CD4-positive, alpha-beta T cell treated with Interleukin-17A for 4 hours (primary cell): Measurements from ENCODE around the gene C6orf89.
"Not testable (repeated sequence)": the region's sequence is repeated elsewhere in the genome, so short reads cannot be mapped to it uniquely, and the experiment has no call there.

Experiments
- DNase-seq: peaks from one replicate; pipeline ENCODE4 v3.0.0-alpha.2; 2020; ENCODE audit warnings: mixed read lengths

Gene C6orf89

DNA sequence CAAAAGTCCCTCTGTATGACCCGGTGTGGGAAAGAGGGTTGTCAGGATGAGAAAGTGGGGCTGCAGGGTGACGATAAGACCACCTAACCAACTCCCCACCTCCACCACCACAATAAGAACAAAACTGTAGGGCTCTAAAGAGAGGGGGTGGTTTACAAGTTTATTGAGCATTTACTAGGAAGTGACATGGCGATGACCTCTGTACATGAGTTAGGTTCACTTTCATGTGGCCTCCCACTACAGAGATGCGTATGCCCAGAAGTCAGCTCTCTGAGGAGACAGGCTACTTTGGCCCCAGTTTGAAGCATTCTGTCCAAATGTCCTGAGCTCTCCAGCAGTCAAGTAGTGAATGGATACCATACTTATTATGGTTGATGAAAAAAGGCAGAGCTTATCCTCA lies 40.1 kb downstream of the C6orf89 start:
- no peak for DNase-seq

DNA sequence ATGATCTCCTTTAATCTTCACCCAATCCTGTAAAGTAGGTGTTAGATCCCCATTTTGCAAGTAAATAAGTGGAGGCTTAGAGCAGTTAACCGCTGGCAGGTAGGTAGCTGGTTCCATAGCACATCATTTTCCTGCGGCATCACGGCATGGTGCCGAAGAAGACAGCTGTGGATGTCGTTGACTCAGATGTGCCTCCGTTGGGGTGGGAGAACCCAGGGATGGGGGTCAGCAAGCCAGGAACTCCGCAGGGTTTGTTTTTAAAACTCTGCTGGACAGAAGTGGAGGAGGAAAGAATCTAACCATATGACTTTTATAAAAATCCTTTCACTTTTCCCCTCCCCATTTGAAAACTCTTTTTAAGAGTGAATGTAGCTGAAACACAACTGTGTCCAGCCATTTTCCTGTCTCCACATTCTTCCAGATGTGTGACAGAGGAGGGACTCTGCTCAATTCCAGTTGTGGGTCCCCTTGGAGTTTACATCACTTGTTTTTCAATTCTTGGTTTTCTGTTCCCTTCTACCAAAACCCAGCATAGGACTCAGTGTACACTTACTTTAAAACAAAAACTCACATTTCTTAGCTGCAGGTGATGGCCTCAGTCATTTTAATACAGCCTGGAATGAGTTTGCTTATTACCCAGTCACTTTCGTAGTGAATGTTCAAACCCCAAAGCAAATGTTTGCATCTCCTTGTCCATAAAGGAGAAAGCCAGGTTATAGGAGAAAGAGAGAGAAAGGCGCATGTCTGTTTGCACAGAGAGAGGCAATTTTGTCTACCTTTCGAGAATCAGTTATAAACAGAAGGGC lies 41.2 kb downstream of the C6orf89 start:
- no peak for DNase-seq

DNA sequence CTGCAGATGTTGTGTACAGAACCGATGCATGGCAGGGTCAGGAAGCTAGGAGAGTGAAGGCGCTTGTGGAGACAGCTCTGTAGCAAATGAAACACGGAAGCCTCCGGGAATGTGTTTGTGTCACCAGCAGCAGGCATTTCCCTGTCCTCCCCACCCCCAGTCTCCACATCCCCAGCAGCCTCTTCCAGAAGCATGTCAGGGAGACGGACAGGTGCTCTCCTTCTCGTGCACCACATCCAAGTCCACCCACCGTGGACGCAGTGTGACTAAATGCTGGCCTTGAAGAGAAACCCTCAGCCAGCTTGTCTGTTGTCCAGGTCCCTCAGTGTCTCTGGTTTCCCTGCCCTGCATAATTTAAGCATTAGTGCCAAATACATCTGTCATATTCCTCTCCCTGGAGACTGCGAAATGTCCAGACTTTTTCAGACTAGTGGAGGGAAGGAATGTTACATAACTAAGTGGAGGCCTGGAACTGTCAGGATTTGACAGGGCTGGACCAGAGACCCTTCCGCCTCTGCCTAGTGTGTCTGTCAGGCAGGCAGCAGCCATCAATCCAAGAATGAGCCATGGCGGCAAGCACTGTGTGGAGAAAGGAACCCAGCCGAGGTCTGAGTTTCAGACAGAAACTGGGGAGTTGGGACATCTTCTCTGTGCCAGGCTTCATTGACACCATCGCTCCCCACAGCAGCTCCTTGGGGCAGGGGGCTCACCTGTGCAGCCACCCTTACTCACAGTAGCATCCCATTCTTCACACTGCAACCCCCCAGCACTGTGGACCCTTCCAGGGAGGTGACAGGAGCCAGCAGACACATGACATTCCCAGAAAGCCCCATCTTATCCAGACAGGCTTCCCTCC lies 42.2 kb downstream of the C6orf89 start:
- no peak for DNase-seq

DNA sequence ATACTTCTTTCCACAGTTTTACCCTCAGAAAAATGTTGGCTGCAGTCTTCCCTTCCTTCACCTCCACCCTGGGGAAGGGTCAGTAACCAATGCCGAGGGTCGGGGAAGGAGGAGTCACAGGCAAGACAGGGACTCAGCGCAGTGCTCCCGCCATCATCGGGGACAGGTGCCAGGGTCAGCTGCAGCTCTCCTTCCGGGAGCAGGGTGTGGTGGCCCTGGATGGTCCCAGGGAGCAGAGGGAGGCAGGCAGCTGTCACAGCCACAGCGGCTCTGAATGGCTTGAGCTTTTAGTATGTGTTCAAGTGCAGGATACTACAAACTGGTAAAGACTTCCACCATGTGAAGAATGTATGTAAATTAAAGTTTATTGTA lies 42.8 kb downstream of the C6orf89 start:
- DNase-seq, result no peak

DNA sequence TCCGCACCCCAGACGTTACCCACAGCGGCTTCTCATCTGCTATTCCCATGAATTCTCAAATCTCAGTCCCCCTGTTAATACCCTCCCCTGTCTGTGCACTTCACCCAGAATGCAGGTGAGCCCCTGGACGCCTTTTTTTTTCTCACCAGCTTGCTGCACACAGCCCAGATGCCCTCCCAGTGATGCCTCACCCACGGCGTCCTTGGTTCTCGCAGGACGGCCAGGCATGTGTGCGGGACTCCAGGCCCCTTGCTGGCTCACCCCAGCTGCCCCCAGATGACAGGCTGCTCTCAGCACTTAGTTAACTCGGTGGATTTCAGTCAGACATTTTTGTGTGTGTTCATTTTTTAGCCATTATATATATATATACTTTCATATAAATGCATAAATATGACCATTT lies 43.4 kb downstream of the C6orf89 start:
- no peak for DNase-seq

DNA sequence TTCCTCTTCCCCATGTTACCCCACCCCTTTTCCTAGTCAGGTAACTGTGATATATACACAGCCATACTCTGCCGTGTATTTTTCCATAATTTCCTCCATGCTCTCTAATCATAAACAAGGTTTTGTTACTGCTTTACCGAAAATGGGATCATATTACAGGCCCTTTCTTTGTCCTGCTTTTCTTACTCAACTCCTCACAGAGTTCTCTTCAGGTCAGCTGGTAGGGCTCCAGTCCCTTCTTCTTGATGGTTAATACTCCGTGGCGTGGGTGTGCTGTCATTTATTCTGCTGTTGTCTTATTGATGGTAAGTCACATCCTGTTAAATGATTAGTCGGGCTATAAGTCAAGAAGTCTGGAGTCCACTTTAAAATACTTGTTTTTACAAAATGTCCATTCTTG lies 43.9 kb downstream of the C6orf89 start:
- DNase-seq, result no peak

DNA sequence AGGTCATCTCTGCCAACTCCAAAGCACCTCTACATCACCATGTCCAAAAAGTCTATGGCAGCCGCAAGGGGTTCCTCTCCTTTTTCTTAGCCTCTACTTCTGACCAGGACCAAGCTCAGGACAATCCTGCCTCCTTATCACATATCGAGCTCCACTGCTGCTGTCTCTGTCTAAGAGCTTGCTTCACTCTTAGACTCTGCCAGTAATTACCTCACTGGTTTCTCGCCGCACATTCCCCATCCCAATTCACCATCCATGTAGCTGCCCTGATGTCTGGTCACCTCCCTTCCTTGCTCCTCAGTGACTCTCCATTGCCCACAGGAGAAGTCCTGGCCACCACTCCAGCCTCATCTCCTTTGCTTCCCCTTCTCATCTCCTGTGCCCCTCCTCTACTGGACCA lies 44.7 kb downstream of the C6orf89 start:
- no peak for DNase-seq

DNA sequence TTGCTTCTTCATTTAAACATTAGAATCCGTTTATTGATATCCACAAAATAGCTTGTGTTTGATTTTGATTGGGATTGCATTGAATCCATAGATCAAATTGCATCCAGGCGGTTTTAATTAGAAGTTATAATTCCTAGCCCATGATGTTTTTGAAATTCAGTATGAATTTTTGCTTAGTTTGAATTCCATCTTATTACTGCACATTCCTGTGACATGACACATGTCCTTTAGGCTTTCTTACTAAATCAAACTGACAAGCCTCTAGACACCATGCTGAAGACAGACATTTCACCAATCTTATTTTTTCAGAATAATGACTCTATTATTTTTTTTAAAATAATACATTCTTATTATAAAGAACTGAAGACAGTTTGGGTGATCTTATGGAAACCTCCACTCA lies 47.4 kb downstream of the C6orf89 start:
- DNase-seq, result no peak

DNA sequence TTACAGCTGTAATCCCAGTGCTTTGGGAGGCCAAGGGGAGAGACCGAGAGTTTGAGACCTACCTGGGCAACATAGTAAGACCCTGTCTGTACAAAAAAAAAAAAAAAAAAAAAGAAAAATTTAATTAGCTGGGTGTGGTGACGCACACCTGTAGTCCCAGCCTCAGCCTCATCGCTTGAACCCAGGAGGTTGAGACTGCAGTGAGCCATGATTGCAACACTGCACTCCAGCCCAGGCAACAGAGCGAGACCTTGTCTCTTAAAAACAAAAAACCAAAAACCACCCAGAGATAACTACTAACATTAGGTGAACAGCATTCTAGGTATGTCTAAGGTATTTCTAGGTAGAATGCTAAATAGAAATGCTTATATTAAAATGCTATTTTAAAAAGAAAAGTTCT lies 47.8 kb downstream of the C6orf89 start:
- DNase-seq, result no peak

DNA sequence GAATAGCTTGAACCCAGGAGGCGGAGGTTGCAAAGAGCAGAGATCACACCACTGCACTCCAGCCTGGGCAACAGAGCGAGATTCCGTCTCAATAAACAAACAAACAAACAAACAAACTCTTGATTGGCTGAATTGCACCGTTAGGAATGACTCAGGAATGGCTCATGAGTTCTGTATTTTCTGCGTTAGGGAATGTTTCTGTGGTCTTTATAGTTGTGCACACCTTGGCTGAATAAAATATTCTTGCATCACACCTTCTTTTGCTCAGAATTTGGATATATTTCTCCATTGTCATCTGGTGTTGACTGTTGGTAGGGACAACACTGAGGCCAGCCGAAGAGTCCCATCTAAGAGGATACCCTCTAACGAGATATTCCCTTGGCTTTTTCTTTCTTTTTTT lies 49.1 kb downstream of the C6orf89 start:
- DNase-seq, result no peak

DNA sequence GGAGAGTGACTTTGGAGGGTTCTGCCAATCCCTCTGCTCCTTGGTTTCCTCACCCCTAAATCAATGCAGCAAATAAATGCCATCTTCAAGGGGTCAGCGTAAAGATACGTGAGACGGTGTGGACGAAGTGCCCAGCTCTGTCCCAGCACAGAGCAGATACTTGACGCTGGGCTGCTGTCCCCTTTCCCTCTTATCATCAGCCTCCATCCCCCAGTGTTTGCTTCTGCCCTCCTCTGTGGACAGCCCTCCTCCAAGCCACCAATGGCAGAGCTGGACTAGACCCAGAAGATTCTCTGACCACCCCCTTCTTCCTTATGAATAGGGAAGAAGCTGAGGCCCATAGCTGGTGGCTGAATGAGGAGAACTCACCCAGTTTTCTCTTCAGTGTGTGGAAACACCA lies 51.1 kb downstream of the C6orf89 start:
- DNase-seq, result no peak

DNA sequence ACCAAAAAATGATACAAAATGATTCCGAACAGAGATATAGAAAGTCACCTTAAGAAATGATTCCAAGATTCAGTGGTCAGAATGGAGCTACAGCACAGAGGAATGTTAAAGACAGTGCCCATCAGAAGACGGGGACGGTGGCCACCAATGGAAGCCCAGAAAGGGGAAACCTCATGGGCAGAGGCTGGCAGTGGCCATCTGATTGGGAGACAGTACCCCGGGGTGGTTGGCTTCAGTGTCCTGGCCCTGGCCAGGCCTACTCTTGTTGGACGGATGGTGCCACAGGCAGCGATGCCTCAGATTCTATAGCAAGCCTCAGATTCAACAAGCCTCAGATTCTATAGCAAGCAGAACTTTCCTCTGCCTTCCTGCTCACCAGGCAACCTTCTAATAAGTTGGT lies 52.1 kb downstream of the C6orf89 start:
- no peak for DNase-seq

DNA sequence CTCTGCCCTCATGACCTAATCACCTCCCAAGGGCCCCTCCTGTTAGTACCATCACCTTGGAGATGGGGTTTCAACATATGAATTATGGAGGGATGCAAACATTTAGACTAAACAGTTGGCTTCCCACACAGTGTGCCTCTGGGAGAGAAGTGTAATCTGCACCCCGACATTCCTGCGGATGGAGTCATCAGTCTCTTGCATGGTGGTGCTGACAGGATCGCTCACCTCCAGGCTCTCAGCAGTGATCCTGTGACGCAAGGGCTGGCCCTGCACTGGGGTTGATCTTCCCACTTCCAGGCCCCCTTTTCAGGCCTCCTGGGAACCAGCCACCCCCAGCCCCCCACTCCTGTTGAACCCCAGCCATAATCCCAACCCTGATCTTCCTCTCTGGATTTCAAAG lies 52.8 kb downstream of the C6orf89 start:
- no peak for DNase-seq

DNA sequence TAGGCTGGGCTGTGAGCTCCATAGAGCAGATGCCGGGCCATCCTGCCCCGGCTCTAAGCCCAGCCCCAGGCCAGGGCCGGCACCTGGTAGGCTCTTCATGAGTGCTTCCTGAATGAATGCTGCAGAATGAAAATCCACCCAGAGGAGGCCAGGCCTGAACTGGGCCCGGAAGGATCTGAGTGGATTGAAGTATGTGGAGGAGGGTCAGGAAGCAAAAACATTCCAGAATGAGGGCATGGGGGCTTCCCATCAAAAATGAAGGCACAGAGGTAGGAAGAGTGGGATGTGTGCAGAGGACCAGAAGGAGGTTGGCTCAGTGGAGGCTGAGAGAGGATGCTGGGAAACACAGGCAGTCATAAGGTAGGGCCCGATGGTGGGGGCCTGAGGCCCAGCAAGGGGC lies 53.3 kb downstream of the C6orf89 start:
- DNase-seq, result not testable (repeated sequence)

DNA sequence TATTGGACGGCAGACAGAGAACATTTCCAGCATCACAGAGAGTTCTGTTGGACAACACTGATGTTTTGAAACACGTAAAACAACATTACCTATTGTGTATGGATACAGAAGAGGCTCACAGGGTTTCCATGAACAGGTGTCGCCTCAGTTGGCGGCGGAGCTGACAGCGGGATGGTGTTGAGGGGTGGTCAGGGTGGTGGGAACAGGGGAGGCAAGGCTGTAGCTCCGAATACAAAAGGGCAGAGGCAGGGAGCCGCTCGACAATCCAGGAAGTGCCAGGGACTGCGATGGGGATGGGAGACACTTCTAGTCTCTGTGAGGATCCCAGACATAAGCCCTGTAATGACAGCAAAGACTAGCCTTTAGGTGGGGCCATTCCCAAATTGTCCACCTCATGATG lies 54.3 kb downstream of the C6orf89 start:
- no peak for DNase-seq

DNA sequence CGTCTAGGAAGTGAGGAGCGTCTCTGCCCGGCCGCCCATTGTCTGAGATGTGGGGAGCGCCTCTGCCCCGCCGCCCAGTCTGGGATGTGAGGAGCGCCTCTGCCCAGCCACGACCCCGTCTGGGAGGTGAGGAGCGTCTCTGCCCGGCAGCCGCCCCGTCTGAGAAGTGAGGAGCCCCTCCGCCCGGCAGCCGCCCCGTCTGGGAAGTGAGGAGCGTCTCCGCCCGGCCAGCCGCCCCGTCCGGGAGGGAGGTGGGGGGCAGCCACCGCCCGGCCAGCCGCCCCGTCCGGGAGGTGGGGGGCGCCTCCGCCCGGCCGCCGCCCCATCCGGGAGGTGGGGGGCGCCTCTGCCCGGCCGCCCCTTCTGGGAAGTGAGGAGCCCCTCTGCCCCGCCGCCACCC lies 55.8 kb downstream of the C6orf89 start:
- not testable (repeated sequence) for DNase-seq

DNA sequence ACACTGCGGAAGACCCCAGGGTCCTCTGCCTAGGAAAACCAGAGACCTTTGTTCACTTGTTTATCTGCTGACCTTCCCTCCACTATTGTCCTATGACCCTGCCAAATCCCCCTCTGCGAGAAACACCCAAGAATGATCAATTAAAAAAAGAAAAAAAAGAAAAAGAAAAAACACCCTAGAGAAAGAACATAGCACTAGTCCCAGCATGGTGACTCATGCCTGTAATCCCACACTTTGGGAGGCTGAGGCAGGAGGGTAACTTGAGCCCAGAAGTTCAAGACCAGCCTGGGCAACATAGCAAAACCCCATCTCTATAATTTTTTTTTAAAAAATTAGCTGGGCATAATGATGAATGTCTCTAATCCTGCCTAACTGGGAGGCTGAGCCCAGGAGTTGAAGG lies 56.6 kb downstream of the C6orf89 start:
- DNase-seq, result not testable (repeated sequence)

DNA sequence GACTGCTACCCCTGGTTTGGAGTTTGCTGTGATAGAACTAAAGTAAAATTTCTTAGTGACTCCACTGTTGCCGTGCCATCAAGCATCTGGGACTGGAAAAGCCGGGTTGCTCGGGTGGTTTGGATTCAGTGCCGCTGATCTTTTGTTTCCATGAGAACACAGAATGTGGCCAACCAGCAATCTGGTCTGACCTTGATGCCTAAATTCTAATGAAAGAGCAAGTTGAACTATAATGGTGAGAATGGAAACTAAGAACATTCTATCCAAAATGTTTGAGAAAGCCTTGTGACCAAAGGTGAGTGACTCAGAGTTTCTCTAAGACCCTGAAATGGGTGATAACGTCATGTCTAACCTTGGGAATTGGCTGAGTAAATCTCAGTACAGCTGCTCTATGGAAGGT lies 58.9 kb downstream of the C6orf89 start:
- DNase-seq, result no peak

DNA sequence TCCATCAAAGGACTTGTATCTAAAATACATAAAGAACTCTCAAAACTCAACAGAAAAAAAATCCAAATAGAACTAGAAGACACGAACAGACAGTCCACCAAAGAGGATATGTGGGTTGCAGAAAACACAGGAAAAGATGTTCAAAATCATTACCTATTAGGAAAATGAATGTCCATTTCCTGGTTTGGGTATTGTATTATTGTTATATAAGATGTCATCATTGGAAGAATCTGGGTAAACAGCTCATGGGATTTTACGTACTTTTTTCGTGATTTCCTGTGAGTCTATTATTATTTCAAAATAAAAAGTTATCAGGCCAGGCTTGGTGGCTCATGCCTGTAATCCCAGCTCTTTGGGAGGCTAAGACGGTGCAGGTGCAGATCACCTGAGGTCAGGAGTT lies 59.5 kb downstream of the C6orf89 start:
- no peak for DNase-seq

DNA sequence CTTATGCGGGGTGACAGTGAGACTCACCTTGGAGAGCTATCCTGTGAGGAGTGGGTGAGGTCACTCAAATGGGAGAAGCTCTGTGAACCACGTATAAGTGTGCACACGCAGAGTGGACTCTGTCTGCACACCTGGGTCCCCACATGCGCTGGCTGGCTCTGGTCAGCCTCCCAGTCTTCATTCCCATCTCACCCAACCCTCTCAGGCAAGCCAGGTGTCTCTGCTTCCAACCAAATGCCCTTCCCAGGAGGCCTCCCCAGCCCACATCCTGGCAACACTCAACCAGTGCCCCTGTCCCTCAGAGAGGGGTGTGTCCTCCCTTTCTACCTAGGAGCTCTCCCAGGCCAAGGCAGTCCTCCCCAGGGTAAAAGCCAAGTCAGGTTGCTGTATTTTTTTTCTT lies 60.8 kb downstream of the C6orf89 start:
- DNase-seq, result no peak

DNA sequence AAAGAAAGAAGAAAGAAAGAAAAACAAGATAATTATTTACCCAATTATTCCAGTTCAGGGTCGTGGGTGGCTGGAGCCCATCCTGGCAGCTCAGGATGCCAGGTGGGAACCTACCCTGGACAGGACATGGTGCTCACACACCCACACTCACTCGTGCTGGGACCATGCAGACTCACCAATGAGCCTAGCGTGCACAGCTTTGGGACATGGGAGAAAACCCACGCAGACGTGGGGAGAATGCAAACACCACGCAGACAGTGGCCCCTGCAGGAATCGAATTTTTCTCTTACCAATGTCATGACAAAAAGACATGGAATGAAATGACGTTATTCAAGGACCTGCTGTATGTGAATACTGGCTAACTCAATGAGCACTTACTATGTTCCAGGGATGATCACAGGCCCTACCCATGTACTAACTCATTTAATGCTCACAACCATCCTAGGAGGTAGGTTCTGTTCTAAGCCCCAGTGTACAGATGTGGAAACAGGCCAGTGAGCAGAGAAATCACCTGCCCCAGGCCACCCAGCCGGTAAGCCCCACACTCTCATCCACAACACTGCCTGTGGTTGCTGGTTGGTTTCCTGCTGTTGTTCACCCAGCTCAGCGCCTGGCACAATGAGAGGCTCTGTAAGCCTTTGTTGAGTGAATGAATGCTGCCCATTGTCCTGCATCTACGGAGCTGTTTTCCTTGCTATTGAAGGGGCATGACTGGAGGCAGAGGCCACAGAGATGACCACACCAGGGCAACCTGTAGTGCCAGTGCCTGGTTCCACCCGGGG lies 62.0 kb downstream of the C6orf89 start:
- DNase-seq, result peak; percentile 73

DNA sequence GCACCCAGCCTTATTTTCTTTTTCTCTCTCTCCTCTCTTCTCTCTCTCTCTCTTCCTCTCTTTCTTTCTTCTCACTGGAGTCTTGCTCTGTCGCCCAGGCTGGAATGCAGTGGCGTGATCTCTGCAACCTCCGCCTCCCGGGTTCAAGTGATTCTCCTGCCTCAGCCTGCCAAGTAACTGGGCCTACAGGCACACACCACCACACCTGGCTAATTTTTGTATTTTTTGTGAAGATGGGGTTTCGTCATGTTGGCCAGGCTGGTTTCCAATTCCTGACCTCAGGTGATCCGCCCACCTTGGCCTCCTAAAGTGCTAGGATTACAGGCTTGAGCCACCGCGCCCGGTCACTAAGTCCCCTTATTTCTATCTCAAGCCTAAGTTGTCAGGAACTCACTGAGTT lies 63.3 kb downstream of the C6orf89 start:
- not testable (repeated sequence) for DNase-seq

DNA sequence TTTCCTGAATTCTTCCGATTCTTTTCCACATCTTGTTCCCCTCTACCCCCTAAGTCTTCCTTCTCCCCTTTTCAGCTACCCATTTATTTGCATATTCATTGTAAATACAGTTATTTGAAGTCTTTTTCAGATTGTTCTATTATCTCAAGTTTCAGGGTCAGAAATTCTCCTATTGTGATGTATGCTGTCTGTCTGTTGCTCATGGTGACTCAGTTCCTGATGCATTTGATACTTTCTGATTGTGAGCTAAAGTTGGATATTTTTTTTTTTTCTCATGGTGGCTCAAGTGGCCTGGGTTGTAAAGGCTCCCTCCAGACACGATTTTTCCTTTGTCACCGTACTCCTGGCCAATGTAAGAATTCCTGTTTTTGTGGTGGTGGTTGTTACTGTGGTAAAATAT lies 63.9 kb downstream of the C6orf89 start:
- DNase-seq, result no peak

DNA sequence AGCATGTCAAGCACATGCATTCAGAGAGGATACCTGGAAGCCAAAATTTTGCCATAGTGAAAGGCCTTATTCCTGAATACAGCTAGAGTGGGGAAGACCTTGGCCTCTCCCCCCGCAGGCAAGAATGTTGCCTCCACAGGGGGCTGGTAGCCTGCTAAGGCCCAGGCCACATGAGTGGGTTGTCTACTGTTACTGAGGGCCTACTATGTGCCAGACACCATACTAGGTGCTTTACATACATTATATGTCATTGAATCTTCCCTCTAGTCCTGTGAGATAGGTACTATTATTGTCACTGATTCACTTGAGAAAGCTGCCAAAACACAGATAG lies 68.1 kb downstream of the C6orf89 start:
- no peak for DNase-seq
